Superior temporal gyrus (tissue), 1 donor: ENCODE results near the gene RNF6.
A peak's percentile ranks its signal among the peaks of the same experiment; 100 is the strongest.

Experiments used
- DNase-seq: peaks from one replicate; pipeline ENCODE4 v3.0.0-alpha.2; 2016; ENCODE audit errors: extremely low spot score

Gene RNF6

DNA sequence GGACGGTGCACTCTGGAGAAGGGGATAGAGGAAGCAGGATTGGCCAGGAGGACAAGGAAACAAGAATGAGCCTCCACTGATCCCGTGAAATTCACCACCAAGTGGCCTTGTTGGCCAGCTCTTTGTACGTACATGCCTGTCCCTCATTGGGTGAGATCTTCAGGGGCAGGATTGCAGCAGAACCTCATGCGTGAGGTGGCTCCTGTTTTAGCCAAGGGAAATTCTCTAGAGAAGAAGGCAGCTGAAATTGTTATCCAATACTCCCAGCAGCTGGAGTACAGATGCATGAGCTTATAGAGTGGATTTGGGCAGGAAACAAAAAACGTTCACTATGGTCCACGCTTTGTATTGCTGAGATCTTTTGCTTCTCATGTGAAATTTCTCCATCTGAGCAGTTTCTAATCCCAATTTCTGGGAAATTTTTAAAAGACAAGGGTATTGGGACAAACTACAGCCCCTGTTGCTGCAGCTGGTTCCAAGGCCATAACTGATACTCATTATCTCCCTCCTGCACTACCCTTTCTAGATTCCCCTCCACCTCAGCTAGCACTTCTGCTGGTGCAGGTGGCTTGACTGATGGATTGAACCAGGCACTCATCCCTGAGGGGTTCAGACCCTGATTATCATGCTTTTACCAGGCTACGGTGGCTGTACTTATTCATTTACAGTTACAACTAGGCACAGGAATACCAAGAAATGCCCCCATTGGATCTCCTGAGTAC lies 3.9 kb upstream of the RNF6 start:
- DNase-seq: no peak

DNA sequence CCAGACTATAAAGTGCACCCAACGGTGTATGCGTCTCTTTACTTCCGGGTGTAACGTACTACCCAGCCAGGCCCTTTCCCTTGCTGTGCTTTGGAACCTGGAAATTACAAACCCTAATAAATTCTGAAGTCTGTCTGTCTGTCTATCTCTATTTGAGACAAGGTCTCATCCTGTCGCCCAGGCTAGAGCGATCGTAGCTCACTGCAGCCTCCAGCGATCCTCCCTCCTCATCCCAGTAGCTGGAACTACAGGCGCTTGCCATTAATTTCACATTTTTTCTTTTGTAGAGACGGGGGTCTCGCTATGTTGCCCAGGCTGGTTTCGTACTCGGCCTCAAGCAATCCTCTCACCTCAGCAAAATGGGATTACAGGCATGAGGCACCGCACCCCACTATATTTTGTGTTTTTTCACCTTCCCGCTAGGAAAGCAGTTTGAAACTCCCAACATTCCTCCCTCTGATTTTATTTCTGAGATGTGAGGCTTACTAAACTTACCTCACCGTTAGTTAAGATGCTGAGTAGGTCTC lies 469 bp upstream of the RNF6 start:
- peak; percentile 83 for DNase-seq

DNA sequence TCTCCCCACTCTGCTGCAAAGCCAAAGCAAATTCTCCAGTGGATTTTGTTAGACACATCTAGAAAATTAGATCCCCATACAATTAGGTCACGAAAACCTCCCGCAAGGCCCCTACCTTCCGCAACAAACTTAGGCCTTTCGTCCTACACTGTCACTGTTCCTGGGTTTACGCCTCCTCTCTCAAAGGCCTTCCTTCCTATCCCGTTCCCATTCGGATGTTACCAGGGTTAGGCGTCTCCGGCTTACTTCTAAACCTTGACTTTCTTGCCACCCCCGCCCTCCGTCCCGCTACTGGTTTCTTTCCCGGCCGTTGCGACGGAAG lies 754 bp downstream of the RNF6 start:
- DNase-seq: no peak

DNA sequence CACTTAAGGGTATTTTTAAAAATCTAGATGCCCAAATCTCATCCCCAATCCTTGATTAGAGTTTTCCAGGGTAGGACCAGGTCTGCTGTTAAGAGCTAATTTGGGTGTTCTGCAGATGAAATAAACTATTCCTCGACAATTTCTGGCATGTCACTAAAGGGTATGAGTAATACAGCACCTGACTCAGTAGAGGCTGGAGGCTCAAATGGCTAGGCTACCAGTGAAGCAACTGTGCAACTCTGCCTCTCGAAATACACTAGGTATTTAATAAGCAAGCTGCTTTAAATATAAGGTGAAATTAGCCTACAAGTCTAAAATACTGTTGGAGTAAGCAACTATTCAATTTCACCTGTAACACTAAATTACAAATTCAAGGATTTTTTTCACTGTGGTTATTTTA lies 1.5 kb downstream of the RNF6 start:
- no peak for DNase-seq

DNA sequence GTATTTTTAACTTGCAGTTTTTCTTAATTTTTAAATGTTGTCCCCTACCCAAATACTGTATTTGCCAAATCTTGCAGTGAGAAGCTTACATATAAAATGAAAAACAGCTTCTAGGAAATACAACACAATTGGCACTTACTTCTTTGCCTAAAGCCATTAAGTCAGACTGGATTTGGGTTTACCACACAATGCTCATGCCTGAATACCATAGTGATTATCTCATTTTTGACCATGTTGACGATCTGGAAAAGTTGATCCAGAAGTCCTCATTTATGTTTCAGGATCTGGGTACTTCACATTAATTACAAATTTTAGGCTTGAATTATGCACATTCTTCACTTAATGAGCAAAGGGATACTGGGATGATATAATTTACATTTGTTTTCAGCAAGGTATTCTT lies 2.4 kb downstream of the RNF6 start:
- DNase-seq: no peak

DNA sequence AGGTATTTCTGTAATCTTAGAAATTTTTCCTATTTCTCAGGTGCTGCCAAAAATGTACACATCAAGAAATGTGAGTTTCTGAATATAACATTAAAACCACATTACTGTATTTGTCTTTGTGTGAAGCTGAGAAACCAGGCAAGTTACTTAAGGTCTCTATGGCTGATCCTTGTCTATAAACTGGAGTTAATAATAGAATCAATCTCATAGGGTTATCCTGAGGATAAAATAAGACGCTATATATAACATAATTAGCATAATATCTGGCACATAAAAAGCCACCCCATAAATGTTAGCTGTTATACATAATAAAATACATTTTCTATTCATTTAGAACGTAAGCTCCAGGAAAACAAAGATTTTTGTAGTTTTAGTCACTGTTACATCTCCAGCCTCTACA lies 6.1 kb downstream of the RNF6 start:
- no peak for DNase-seq

DNA sequence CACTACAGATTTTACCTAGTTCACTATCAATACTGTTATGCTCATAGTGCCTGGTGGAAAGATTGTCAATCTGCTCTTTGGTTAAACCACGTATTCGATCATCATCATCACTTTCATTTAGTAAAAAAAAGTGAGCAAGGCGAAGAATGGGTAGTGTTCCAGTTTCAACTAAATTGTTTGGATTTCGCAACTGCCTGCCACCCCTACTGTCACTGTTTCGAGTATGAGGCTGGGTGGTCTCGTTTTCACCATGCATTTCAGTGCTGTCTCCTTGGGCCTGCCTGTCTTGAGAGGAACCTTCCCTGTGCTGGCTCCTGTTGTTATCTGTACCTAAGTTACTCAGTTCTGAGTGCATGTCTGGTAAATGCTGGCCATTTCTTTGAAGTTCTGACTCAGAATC lies 8.1 kb downstream of the RNF6 start:
- no peak for DNase-seq

DNA sequence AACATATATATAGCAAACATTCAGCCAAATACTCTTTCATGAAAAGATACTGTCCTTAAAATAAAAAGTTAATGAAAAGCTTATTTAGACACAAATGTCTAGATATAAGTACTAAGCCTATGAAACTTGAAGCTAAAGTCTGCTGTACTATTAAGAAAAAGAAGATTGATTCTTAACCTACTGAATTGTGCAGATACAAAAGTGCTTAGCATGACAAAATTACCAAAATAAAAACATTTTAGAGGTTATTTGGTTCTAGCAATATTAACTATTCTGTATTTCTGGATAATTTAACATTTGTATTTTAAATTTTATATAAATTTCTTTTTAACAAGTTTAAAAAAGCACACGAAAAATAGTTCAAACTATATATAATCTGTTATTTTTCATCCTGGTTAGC lies 8.8 kb downstream of the RNF6 start:
- no peak for DNase-seq

DNA sequence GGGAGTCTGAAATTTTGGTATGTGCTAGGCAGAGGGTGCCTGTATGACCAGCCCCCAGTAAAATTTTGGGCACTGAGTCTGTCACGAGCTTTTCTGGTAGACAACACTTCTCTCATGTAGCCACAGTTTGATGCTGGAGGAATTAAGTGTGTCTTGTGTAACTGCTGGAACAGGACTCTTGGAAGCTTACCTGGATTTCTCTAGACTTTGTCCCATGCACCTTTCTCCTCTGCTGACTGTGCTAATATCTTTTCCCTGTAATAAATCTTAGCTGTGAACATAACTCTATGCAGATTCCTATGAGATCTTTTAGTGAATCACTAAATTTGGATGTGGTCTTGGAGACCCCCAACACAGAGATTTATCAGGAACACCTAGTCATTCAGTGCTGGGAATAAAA lies 13.8 kb downstream of the RNF6 start:
- DNase-seq: no peak

DNA sequence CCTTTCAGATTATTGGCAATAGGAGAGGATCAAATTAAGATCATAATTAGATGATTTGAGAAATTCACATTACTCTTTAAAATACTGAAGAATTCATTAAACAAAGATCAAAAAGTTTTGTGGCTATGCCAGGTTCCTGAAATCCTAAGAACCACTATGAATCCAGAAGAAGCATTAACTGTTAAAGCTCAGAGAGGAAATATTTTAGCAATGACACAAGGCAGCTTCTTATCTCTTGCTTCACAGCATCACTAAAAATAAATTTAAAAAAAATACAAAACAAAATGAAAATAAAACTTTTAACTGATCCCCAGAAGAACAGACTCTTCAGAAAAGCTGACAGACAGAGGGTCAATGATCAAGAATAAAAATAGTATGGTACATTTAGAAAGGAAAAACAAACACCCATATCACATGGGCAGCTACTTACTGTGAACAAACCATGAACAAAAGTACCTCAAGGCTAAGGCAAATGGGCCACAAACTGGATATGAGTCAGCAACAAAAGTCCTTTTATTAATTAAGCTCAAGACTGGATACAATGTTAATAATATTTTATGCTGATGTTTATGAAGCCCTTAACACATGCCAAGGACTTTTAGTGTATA lies 19.6 kb downstream of the RNF6 start:
- DNase-seq: no peak

DNA sequence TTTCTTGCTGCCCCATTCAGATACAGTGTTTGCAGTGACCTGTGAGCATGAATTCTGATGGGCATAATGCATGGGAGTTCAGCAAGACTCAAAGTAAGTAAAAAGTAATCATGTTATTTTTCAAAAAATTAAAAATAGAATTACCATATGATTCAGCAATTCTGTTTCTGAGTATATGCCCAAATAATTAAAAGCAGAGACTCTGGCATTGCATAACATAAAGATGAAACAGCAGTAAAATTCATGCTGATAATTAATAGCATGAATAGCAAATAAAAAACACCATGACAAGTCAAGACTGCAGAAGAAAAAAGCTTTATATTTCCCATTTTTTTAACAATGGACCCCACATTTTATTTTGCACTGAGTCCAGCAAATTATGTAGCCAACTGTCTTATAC lies 21.3 kb downstream of the RNF6 start:
- DNase-seq: no peak

DNA sequence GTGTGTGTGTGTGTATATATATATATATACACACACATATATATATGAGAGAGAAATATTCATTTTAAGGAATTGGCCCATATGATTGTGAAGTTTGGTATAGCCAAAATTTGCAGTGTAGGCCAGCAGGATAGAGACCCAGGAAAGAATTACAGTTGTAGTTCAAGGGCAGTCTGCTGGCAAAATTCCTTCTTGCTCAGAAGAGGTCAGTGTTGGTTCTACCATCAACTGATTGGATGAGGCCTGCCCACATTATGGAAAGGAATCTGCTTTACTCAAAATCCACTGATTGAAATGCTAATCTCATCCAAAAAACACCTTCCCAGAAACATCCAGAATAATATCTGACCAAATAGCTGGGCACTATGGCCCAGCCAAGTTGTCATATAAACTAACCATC lies 24.0 kb downstream of the RNF6 start:
- no peak for DNase-seq

DNA sequence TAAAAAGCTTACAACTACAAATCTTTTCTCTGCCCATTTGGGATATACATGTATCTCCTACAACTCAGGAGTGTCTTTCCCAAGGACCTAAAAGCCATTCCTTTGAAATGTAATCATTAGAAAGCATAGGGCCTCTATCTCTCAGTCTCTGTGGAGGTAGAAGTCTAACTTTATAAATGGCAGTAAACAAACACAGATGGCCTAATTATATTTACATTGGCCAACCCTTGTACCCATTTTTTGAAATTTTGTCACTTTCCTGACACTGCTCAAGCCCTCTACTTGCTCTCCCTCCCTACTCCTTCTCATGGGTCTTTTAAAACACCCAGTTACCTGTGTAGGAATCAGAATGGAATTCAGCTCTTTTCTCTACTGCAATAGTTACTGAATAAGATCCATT lies 24.8 kb downstream of the RNF6 start:
- DNase-seq: no peak

DNA sequence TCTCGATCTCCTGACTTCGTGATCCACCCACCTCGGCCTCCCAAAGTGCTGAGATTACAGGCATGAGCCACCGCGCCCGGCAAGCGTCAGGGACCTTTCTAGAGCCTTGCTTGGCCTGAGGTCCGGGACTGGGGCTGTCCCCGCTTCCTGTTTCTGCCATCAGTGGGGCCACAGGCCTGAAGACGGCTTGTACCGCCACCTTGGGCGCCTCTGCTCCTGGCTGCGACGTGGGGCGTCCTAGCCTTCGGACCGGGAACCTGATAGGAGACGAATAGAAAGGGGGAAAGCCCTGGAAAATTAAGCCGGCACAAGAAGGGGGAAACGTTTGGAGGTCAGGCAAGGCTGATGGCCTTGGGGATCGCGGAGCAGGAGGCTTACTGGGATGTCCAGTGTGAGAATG lies 35.1 kb downstream of the RNF6 start:
- no peak for DNase-seq

DNA sequence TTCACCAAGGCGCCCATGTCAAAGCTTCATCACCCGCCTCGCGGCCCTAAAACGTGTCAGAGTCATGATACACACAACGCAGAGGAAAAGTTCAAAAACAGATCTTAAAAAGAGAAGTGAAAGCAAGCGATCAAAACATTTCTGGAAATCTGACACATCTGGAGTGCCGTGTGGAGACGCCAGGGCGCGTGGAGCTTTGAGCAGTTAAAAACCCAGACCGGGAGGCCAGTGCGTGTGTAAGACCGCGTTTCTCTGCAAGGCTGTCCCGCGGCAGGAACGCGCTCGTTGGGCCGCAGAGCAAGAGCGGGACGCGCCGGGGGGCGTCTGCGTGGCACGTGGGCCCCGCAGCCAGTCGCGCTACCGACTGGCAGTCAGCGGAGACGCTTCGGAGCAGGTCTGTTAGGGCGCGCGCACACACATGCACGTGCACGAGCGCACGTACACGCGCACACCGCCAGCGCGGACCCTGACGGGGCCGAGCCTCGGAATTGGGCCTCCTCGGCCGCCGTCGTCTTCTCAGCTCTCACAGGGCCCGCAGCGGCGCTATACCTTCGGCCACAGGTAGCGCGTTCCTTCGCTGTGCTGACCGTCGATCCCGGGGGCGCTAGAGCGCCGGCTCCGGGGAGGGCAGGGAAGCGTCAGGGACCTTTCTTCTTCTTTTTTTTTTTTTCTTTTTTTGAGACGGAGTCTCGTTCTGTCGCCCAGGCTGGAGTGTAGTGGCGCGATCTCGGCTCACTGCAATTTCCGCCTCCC lies 35.8 kb downstream of the RNF6 start:
- DNase-seq: peak; percentile 85

DNA sequence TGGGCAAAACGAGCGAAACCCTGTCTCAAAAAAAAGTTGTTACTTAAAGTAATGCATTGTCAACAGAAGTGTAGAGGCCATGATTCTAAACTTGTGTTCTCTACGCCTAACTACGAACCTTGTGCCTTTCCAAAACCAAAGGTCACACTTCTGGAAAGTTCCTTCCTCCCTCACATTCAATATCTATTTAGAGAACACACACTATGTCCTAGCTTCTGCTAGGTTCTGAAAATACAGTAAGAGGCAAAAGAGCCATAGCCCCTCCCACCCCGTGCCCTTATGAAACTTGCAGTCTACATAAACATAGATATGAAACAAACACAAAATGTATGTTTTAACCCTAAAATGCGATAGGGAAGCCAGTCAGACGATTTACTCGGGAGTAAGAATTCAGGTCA lies 36.4 kb downstream of the RNF6 start:
- DNase-seq: no peak

DNA sequence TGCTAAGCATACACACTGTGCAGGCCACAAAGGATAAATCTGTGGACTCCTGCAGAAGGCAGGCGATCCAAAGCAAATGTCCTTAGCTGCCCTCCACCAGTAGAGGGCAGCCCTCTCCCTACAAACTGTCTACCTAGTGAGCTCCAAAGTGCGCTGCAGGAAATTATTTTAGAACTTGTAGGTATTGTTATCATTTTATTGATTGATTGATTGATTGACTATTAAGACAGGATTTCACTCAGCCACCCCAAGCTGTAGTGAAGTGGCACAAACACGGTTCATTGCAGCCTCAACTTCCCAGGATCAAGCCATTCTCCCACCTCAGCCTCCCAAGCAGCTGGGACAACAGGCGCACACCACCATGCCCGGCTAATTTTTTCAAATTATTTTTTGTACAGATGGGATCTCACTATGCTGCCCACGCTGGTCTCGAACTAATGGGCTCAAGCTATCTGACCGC lies 37.3 kb downstream of the RNF6 start:
- DNase-seq: peak; percentile 89

DNA sequence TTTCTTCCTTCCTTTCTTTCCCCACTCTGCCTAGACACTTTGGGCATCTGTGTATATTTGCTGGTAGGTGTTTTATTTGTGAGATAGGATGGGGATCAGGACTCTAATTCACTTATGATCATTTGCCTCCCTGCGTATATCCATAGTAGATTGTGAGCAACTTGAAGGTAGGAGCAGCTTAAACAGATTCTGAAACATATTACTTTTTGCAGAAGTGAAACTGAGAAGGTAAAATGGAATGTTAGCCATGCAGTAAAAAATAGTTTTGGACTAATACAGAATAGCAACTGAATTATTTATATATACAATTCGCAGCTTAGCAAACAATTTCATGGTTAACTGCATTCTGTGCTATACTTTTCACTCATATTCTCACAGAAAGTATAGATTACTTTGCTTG lies 38.7 kb downstream of the RNF6 start:
- no peak for DNase-seq

DNA sequence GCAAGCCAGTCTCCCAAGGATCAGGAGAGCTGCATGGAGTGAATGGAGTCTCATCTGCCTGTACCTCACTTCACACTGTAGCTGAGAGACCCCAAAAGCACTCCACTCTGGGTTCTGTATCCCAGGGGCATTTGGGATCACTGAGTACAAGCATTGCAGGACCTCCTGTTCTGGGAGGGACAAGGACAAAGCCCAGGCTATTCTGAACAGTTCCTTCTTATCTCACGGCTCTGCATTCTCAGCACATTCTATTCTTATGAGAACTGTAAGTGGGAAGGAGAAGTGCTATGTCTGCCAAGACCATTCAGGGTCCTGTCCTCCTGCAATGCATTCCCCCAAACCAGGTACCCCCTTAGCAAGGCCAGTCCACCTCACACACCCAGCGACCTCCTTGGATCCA lies 42.8 kb downstream of the RNF6 start:
- DNase-seq: no peak

DNA sequence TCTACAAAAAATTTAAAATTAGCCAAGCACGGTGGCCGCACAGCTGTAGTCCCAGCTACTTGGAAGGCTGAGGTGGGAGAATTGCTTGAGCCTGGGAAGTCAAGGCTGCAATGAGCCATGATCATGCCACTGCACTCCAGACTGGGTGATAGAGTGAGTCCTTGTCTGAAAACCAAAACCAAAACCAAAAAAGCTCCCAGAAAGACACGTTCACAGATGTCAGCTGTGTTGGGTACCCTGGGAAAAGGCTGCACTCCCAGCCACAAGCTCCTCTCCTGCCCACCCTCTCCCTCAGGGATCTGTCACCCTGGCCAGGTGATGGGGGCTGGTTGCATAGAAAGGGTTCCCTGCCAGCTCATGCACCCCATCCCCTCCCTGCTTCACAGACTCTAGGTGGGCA lies 53.3 kb downstream of the RNF6 start:
- DNase-seq: no peak

DNA sequence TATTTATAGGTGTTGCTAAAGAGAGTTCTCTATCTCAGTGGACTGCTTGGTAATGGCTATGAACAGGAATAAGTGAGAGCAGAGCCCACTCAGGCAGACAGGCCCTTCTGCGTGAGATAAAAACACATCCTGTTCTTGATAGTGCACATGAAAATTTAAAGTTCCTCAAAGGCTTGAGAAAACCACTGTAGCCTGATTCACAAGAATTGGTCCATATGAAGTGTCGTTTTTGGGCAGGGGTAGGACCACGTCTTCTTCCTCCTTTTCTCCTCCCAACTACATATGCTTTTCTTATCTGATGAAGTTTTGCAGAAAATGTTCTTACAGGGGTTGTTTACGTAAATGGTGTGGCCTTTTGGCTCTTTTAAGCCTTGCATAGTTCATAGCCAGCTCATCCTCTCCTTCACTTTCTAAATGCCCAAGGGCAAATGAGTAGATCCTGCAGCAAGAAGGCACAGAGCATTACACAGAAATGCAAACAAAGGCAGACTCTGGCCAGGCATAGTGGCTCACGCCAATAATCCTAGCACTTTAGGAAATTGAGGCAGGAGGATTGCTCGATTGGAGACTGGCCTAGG lies 53.8 kb downstream of the RNF6 start:
- DNase-seq: no peak

DNA sequence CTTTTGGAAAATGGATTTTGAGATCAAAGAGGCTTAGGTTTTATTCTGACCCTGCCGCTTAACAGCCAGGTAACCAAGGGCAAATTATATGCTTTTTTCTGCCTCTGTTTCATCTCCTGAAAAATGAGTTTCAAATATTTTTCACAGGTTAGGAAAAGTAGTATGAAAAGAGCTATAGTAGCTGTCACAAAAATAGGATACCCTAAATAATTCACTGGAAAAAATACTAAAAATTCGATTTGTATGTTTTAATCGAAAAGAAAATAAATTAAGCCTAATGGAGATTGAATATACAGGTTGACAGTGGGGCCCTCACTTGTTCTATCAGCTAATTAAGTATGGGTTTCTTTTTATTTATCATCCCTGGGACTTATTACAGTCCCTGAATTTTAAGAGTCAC lies 58.3 kb downstream of the RNF6 start:
- no peak for DNase-seq
